K562 (cell line): ENCODE measurements around the gene HOXA1. TPM values are rescaled to one million over a fixed set of nuclear protein-coding genes. Genes with fewer than 3 reads are reported as not detected.
A peak's percentile ranks its signal among the peaks of the same experiment; 100 is the strongest.

Source experiments
- ATAC-seq: fragments of 200-7000 bp; cut with Tn5 transposase; 3 replicates; pipeline ENCODE4 v1.9.1; 2020; ENCODE audit warnings: moderate library complexity
- BruUV-seq: library from RNA; stranded (reverse); fragments of 400-500 nt; replicated peaks from 2 replicates; lab custom pipeline; 2021; lab: Mats Ljungman, UMichigan
- CTCF ChIA-PET: fragments of 300-600 bp; formaldehyde crosslinking; extraction: SDS; loops from one replicate; lab custom pipeline; 2021; ENCODE audit warnings: low intra/inter-chr PET ratio; lab: Yijun Ruan, JAX
- POLR2A ChIA-PET: fragments of 300-600, 350-650 bp; sonication (Branson Sonifier 250); formaldehyde crosslinking; extraction: SDS; loops from one replicate; lab custom pipeline; 2021; ENCODE audit warnings: antibody characterized with exemption, inconsistent platforms; lab: Yijun Ruan, JAX
- DNase-seq, 4 experiments: peaks; one replicate each; pipeline versions ENCODE4 v3.0.0 to v3.0.0-alpha.2; 2011 to 2018; ENCODE audit warnings: low spot score in 3 of 4, mixed read lengths in 3 of 4; ENCODE audit errors: extremely low read depth in 1 of 4
- FAIRE-seq: peaks from 2 replicates; lab custom pipeline; 2011; peaks lifted over from hg19 to GRCh38; lab: Jason Lieb, UNC
- H2AFZ ChIP-seq: 2 replicates; pipeline ENCODE4 v1.6.0; 2011; ENCODE audit warnings: low read depth, low read length, control low read depth, inconsistent platforms
- H3K27ac ChIP-seq: fragments of 200-600 bp; 3 replicates; pipeline ENCODE4 v1.8.0; 2011; ENCODE audit warnings: low read depth, mild to moderate bottlenecking, control low read depth, inconsistent platforms, low read length, moderate library complexity, mixed read lengths; ENCODE audit errors: extremely low read depth
- H3K27me3 ChIP-seq, 2 experiments: fragments of 300-600 bp in 1 of 2; 2 replicates in 1 of 2; 3 replicates in 1 of 2; pipeline versions ENCODE4 v1.6.0 to v1.8.0; 2011; ENCODE audit warnings: inconsistent platforms in 2 of 2, low read length in 2 of 2, mild to moderate bottlenecking in 1 of 2, mixed read lengths in 1 of 2, moderate library complexity in 1 of 2; ENCODE audit not compliant: control insufficient read depth in 2 of 2, insufficient read depth in 2 of 2
- H3K36me3 ChIP-seq: fragments of 300-600 bp; 3 replicates; pipeline ENCODE4 v1.8.0; 2011; ENCODE audit warnings: mild to moderate bottlenecking, low read length, inconsistent platforms; ENCODE audit not compliant: control insufficient read depth, insufficient read depth
- H3K4me1 ChIP-seq, 2 experiments: fragments of 200-600 bp in 1 of 2; replicated peaks in 1 of 2; 2 replicates in 1 of 2; 3 replicates in 1 of 2; pipeline versions ENCODE4 v1.5.1 to v1.8.0; 2011; ENCODE audit warnings: inconsistent platforms in 2 of 2, low read length in 2 of 2, mild to moderate bottlenecking in 1 of 2, mixed read lengths in 1 of 2, moderate library complexity in 1 of 2; ENCODE audit not compliant: control insufficient read depth in 2 of 2, insufficient read depth in 2 of 2
- H3K4me2 ChIP-seq: 2 replicates; pipeline ENCODE4 v1.6.1; 2011; ENCODE audit warnings: low read length, control low read depth, inconsistent platforms, mixed read lengths; ENCODE audit not compliant: insufficient read depth
- H3K4me3 ChIP-seq: fragments of 200-600 bp; sonication (generic), shearing (Covaris generic); 2 replicates; pipeline ENCODE4 v1.5.1; 2016; ENCODE audit warnings: control low read depth, inconsistent platforms
- H3K79me2 ChIP-seq: fragments of 200-600 bp; 3 replicates; pipeline ENCODE4 v1.8.0; 2011; ENCODE audit warnings: low read length, inconsistent platforms; ENCODE audit not compliant: control insufficient read depth, insufficient read depth
- H3K9ac ChIP-seq, 2 experiments: 2 replicates each; pipeline versions ENCODE4 v1.6.0 to v1.6.1; 2011; ENCODE audit warnings: low read depth in 2 of 2, low read length in 2 of 2, control low read depth in 1 of 2, inconsistent platforms in 1 of 2, mild to moderate bottlenecking in 1 of 2, mixed read lengths in 1 of 2; ENCODE audit not compliant: insufficient read depth in 1 of 2
- H3K9me1 ChIP-seq: one replicate; pipeline ENCODE4 v1.6.0; 2011; ENCODE audit warnings: inconsistent platforms, mild to moderate bottlenecking, low read length, moderate library complexity; ENCODE audit not compliant: control insufficient read depth, insufficient read depth
- H3K9me3 ChIP-seq: replicated peaks from 2 replicates; pipeline ENCODE4 v1.5.1; 2011; ENCODE audit warnings: low read depth, low read length, inconsistent platforms; ENCODE audit not compliant: control insufficient read depth, insufficient read depth
- H4K20me1 ChIP-seq: replicated peaks from 2 replicates; pipeline ENCODE4 v1.6.1; 2011; ENCODE audit warnings: low read length, inconsistent platforms, mixed read lengths; ENCODE audit not compliant: control insufficient read depth, insufficient read depth
- BCOR ChIP-seq: fragments of 450-650 bp; IDR thresholded peaks from 2 replicates; pipeline ENCODE4 v1.6.1; 2016
- FOXK2 ChIP-seq, 2 experiments: fragments of 450-650 bp; IDR thresholded peaks in 1 of 2; conservative IDR thresholded peaks in 1 of 2; 2 replicates each; pipeline ENCODE4 v1.6.1; 2016; ENCODE audit warnings: low read depth in 2 of 2, mild to moderate bottlenecking in 1 of 2
- MAFF ChIP-seq: IDR thresholded peaks from 2 replicates; pipeline ENCODE4 v1.6.1; 2012; ENCODE audit warnings: low read length, improper control_type of control experiment
- MCM2 ChIP-seq: fragments of 450-650 bp; IDR thresholded peaks from 2 replicates; pipeline ENCODE4 v1.6.1; 2017; ENCODE audit warnings: low read depth, mild to moderate bottlenecking
- NFE2 ChIP-seq: IDR thresholded peaks from 2 replicates; pipeline ENCODE4 v1.6.1; 2014; ENCODE audit warnings: antibody characterized with exemption, low read depth
- PCBP1 ChIP-seq: fragments of 200-400 bp; formaldehyde crosslinking; IDR thresholded peaks from 2 replicates; pipeline ENCODE4 v1.6.1; 2018; ENCODE audit warnings: mild to moderate bottlenecking, low read depth, low read length; ENCODE audit not compliant: poor library complexity, severe bottlenecking
- SOX6 ChIP-seq: fragments of 450-650 bp; IDR thresholded peaks from 2 replicates; pipeline ENCODE4 v1.6.1; 2014; ENCODE audit warnings: mild to moderate bottlenecking
- TAL1 ChIP-seq: fragments of 450-650 bp; IDR thresholded peaks from 2 replicates; pipeline ENCODE4 v1.6.1; 2016; ENCODE audit warnings: mild to moderate bottlenecking
- TARDBP ChIP-seq: fragments of 450-650 bp; IDR thresholded peaks from 2 replicates; pipeline ENCODE4 v1.6.1; 2016
- ZNF282 ChIP-seq: sonication (generic); formaldehyde crosslinking; IDR thresholded peaks from 2 replicates; pipeline ENCODE4 v1.8.1; 2023; ENCODE audit warnings: missing genetic modification reagents
- ZNF79 ChIP-seq: fragments of 250-450 bp; sonication (Bioruptor Pico); IDR thresholded peaks from 2 replicates; pipeline ENCODE4 v1.4.0; 2020; ENCODE audit warnings: low read depth, mild to moderate bottlenecking, moderate library complexity
- WGBS: fragments of 100-300 bp; shearing (Covaris generic); methylation state at CpG from one replicate; pipeline ENCODE4 v1.1.6; 2016; ENCODE audit warnings: low coverage, mixed read lengths; ENCODE audit not compliant: insufficient coverage; ENCODE audit errors: missing lambda C conversion rate; 5-methylcytosine and 5-hydroxymethylcytosine counted together
- in situ Hi-C: fragments of 300-500 bp; cut with MboI; formaldehyde crosslinking; loops from 4 replicates; pipeline ENCODE4 v1.15.0; 2018; ENCODE audit warnings: inconsistent platforms, mixed read lengths
- intact Hi-C: fragments of 100-400 bp; cut with micrococcal nuclease; formaldehyde crosslinking; loops from 2 replicates; pipeline ENCODE4 v1.14.2; 2022
- polyA plus RNA-seq, 8 experiments: library from polyadenylated mRNA; depleted of rRNA in 4 of 8; stranded (reverse) in 5 of 8; unstranded in 3 of 8; fragments of >200 nt; fragmentation: Nextera tagmentation in 2 of 8; fragmentation: Illumina TruSeq in 1 of 8; extraction: Ambion mirVana in 2 of 8; extraction: Trizol in 1 of 8; gene quantifications; 2 replicates each; pipeline versions ENCODE4 v1.2.1 to v1.2.3, GENCODE V29; 2011 to 2014; ENCODE audit warnings: inconsistent platforms in 1 of 8, missing spikeins in 1 of 8
- total RNA-seq, 7 experiments: library from RNA; depleted of rRNA in 6 of 7; stranded (reverse); fragments of >200 nt in 6 of 7; fragmentation: Illumina TruSeq in 2 of 7; extraction: Trizol in 2 of 7; gene quantifications; 2 replicates each; pipeline versions ENCODE4 v1.2.1 to v1.2.3, GENCODE V29; 2011 to 2021; ENCODE audit warnings: low replicate concordance in 1 of 7
- TF ChIP-seq, protein P1 (sequence below): sonication (generic); formaldehyde crosslinking; IDR thresholded peaks from 2 replicates; pipeline ENCODE4 v1.8.0; 2022; ENCODE audit warnings: missing genetic modification reagents, mild to moderate bottlenecking, borderline replicate concordance
- TF ChIP-seq, protein P2 (sequence below): fragments of 250-450 bp; sonication (Bioruptor Pico); IDR thresholded peaks from 2 replicates; pipeline ENCODE4 v1.6.1; 2021; ENCODE audit warnings: mild to moderate bottlenecking
- TF ChIP-seq, protein P3 (sequence below): IDR thresholded peaks from 2 replicates; pipeline ENCODE4 v1.6.1; 2011; ENCODE audit not compliant: insufficient read length; ENCODE audit errors: extremely low read depth
- TF ChIP-seq, protein P4 (sequence below), 2 experiments: fragments of 450-650 bp in 1 of 2; sonication (generic) in 1 of 2; formaldehyde crosslinking; conservative IDR thresholded peaks; 2 replicates each; pipeline versions ENCODE4 v1.4.0 to v1.8.1; 2020 to 2022; ENCODE audit warnings: mild to moderate bottlenecking in 1 of 2, missing genetic modification reagents in 1 of 2

Gene HOXA1
- total and polyA plus RNA-seq, 9 of the 15 experiments (the other 6 are each of a cell fraction or from before 2014, with no cell fraction given) = 0.03 to 0.63 (median 0.09) TPM; not detected in 4

DNA sequence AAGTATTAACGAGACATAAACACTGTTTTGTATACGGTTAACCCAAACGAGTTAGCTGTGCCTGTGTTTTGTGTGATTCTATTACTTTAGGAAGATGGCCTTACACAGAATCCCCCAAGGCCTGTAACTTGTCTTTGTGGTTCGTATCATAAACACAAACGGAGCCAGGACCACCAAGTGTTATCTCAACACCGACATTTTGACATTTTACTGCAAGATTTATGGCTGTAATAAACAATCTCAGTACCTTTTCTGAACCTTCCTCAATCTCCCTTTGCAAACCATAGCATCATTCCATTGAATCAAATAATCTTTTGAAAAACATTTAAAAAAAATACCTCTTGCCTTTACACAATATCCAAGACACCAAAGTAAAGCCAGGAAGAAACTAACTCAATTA lies 37.2 kb upstream of the HOXA1 start:
- BruUV-seq = no TSS peak
- ChIA-PET POLR2A (no interaction called here), CTCF (no interaction called here)
- Histone ChIP-seq H3K9me1 (no peaks in the 10 kb centered on the region), H3K9me3 (no peaks in the 10 kb centered on the region), H3K36me3 (no peaks in the 10 kb centered on the region), H3K27ac (no peak overlapping the region), H3K4me1 (peaks cover 0 to 7% of the 10 kb centered on the region in 2 experiments; a peak in 1 of 5 replicates), H2AFZ (no peak overlapping the region), H3K27me3 (peaks cover 25 to 33% of the 10 kb centered on the region in 2 experiments), H3K4me3 (no peak overlapping the region), H3K79me2 (no peaks in the 10 kb centered on the region), H3K4me2 (no peak overlapping the region), H4K20me1 (no peaks in the 10 kb centered on the region; the same call in 1 of the 2 replicates), H3K9ac (no peak overlapping the region)
- intact Hi-C loops (no loop called here), in situ Hi-C loops (no loop called here)
- FAIRE-seq (peak; percentile 29), ATAC-seq (no peak), DNase-seq (no peak)
- 0% methylated on average over 6 of the region's 6 CpGs for WGBS
- TF ChIP-seq MCM2 = no peak
- no peak for TF ChIP-seq NFE2
- TF ChIP-seq, protein P1, sequence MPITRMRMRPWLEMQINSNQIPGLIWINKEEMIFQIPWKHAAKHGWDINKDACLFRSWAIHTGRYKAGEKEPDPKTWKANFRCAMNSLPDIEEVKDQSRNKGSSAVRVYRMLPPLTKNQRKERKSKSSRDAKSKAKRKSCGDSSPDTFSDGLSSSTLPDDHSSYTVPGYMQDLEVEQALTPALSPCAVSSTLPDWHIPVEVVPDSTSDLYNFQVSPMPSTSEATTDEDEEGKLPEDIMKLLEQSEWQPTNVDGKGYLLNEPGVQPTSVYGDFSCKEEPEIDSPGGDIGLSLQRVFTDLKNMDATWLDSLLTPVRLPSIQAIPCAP (CRISPR knock-in tag) = no peak
- TF ChIP-seq TARDBP = no peak
- no peak for TF ChIP-seq PCBP1
- no peak for TF ChIP-seq ZNF79 (CRISPR knock-in tag)
- TF ChIP-seq, protein P2, sequence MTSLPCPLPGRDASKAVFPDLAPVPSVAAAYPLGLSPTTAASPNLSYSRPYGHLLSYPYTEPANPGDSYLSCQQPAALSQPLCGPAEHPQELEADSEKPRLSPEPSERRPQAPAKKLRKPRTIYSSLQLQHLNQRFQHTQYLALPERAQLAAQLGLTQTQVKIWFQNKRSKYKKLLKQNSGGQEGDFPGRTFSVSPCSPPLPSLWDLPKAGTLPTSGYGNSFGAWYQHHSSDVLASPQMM (CRISPR knock-in tag) = no peak
- TF ChIP-seq BCOR = no peak
- TF ChIP-seq ZNF282 (CRISPR knock-in tag) = no peak
- TF ChIP-seq FOXK2 (conservative IDR thresholded peaks at IDR 0.05 in 1 of 2, IDR thresholded peaks at IDR 0.05 in 1 of 2; ENCODE audit: low read depth in 2 of 2) = no peak
- no peak for TF ChIP-seq TAL1
- no peak for TF ChIP-seq SOX6
- no peak for TF ChIP-seq MAFF
- TF ChIP-seq, protein P3, sequence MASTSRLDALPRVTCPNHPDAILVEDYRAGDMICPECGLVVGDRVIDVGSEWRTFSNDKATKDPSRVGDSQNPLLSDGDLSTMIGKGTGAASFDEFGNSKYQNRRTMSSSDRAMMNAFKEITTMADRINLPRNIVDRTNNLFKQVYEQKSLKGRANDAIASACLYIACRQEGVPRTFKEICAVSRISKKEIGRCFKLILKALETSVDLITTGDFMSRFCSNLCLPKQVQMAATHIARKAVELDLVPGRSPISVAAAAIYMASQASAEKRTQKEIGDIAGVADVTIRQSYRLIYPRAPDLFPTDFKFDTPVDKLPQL = no peak
- TF ChIP-seq, protein P4, sequence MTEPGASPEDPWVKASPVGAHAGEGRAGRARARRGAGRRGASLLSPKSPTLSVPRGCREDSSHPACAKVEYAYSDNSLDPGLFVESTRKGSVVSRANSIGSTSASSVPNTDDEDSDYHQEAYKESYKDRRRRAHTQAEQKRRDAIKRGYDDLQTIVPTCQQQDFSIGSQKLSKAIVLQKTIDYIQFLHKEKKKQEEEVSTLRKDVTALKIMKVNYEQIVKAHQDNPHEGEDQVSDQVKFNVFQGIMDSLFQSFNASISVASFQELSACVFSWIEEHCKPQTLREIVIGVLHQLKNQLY (CRISPR knock-in tag; conservative IDR thresholded peaks at IDR 0.05) = no peak
